Measurements from ENCODE around the gene PCOLCE2.

- no peak for TF ChIP-seq CTCF (IDR thresholded peaks at IDR 0.05; ENCODE audit: low read depth, low read length, poor library complexity, severe bottlenecking)
- no peak for TF ChIP-seq EZH2phosphoT487 (IDR thresholded peaks at IDR 0.05; ENCODE audit: borderline replicate concordance, low read length)
These were observed 36.3 kb upstream of the PCOLCE2 start for GRCh38 chr3:142925140-142925539.
